Middle frontal gyrus (tissue), 1 donor: ENCODE results near the gene TMPRSS9.
A peak's percentile ranks its signal among the peaks of the same experiment; 100 is the strongest.

ENCODE experiments used
- DNase-seq: peaks from one replicate; pipeline ENCODE4 v3.0.0-alpha.2; 2015; ENCODE audit warnings: low spot score; ENCODE audit errors: extremely low spot score

The TMPRSS9 gene

DNA sequence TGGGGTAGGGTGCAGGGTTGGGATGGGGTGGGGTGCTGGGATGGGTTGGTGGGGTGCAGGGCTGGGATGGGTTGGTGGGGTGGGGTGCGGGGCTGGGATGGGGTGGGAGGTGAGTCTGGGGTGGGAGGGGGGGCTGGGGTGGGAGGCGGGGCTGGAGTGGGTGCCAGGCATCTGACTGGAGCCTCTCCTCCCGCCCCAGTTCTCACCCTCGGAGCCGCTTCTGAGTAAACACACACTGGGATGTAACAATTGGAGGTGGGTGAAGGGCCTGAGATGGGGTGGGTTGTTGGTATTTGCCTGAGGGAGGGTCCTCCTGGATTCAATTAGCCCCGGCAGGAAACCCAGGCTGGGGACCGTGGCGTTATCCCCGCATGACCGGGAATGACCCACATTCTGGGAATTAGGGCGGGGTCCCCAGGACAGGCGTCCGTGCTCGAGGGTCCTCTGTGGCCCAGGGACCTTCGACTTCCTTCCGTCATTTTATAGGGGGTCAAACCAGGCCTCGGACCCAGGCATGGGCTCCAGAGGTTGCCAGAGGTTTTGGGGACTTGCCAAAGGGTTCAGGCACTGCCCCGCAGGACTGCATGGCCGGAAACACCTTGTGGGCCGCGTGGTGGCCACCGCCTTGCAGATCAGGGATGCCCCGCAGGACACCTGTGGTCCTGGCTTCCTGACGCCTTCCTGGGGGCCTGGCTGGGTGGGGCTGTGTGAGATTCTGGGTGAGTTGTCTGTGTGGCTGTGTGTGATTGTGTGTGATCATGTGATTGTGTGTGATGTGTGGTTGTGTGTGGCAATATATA, 1.4 kb downstream of the TMPRSS9 start:
- DNase-seq: no peak

DNA sequence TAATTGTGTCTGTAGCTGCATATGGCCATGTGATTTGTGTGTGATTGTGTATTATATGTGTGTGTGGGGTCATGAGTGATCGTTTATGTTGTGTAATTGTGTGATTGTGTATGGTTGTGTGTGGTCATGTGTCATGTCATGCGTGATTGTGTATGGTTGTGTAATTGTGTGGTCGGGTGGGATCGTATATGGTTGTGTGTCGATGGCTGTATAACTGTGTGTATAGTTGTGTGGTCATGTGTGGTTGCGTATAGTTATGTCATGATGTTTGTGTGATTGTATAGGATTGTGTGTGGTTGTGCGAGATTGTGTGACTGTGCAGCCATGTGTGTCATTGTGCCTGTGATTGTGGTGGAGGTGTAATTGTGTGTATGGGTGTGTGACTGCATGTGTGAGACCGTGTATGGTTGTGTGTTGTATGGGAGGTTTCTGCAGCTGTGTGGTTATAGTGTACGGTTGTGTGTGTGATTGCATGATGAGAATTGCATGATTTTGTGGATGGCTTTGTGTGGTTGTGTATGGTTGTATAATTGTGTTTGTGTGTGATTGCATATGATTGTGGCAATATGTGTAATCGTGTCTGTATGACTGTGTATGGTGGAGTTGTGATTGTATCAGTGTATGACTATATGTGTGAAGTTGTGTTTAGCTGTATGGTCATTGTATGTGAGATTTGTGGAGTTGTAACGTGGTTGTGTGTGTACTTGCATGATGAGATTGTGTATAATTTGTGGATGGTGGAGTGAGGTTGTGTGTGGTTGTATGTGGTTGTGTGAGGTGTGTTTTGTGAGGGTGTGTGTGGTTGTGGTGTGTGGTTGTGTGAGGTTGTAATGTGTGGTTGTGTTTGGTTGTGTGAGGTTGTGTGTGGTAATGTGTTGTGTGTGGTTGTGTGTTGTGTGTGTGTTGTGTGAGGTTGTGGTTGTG, 2.2 kb downstream of the TMPRSS9 start:
- DNase-seq: no peak

DNA sequence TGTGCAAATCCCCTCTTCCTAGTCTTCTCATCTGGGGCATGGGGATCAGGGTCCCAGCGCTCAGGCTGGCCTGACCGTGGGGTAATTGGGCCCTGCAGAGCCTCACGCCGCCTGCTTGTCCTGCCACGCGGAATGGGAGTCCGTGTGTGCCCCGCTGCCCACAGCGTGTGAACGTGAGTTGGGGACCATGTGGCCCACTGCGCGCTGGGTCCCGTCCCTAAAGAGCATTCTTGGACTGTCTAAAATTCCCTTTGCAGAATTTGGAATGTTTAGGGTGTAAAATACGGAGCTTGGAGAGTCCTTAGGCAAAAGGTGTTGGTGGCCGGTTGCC, 2.9 kb downstream of the TMPRSS9 start:
- DNase-seq: no peak

DNA sequence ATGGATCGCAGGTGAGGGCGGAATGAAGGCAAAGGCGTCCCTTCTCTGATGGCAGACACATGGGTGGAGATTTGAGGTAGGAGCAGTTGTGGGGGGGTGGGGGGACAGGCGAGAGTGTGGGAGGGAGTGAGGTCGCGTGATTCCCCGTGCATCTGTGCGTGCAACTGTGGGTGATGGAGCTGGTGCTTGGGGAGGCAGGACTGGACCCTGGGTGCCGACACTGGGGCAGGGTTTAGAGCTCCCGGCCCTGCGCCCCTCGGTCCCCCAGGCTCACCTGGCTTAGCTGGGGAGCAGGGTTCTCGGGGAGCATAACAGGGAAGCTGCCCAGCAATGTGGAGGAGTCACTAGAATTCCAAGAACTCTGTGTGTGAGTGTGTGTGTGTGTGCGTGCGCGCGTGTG, 3.4 kb downstream of the TMPRSS9 start:
- no peak for DNase-seq

DNA sequence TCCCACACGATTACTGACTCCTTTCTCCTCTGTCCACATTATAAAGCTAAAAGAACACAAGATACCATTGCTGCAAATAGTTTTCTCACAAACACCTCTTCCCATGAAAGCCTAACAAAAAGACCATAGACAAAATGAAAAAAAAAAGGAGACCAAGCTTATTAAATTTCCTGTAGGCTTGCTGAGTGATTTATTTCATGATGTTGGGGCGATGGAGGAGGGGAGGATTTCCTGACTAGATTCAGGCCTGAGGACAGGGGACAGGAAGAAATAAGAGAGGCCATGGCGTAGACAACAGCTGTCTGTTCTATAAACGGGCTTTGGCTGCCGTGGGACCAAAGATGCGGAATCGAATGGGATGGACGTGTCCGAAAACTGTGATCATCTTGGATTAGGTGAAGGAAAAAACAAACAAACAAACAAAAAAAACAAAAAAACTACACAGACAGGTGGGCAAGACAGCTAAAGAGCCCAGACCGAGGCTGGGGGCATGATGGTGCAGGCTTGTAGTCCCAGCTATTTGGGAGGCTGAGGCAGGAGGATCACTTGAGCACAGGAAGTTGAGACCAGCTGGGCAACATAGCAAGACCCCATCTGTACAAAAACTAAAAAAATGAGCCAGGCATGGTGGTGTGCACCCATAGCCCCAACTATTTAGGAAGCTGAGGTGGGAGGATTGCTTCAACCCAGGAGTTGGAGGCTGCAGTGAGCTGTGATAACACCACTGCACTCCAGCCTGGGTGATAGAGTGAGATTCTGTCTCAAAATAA, 5.3 kb downstream of the TMPRSS9 start:
- DNase-seq: no peak

DNA sequence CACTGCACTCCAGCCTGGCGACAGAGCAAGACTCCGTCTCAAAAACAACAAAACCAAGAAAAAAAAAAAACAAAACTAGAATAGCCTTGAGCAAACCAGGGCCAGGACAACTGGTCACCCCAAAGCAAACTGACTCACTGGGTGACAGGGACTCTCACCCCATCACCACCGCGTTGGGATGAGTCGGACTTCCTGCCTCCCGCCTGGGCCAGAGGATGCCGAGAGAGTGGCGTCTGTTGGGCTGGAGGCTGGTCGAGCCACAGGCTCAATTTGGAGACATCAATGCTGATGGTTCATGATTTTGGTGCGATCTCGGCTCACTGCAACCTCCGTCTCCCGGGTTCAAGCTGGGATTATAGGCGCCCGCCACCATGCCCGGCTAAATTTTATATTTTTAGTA, 11.6 kb downstream of the TMPRSS9 start:
- no peak for DNase-seq

DNA sequence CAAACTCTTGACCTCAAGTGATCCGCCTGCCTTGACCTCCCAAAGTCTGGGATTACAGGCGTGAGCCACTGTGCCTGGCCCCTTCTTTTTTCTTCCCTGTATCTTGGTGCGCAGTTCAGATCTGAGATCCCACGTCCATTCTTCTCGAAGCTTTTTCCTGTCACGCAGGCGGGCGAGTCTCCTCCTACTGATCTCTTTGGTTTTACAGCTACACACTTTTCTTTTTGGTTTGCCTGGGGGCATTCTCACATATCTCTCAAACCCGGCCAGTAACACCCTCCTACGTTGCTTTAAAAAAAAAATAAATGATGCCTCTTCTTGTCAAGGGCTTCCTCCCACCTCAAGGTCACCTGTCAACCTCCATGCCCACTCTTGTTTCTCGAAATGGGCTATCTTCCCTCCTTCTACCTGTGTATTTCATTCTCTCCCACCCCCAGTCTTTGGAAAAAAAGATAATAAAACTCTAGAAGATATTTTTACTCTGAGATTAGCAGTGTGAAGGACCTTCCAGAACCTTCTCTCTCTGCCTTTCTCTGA, 12.1 kb downstream of the TMPRSS9 start:
- DNase-seq: no peak

DNA sequence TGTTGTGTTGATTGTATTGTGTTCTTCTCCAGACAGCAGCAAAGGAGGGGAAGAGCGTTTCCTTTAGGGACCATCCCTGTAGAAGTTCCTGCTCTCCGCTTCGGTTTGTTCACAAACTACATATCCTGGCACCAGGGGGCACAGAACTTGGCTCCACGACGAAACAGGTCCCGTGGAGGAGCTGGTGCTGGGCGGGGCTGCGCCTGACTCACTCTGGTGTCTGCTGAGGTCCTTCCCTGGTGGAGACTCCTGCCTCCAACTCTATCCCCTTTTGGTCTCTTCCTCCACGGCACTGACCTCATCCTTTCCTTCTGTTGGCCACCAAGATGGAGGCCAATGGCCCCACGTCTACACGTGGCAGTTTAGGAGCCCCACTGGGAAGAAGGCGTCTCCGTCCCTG, 14.7 kb downstream of the TMPRSS9 start:
- no peak for DNase-seq

DNA sequence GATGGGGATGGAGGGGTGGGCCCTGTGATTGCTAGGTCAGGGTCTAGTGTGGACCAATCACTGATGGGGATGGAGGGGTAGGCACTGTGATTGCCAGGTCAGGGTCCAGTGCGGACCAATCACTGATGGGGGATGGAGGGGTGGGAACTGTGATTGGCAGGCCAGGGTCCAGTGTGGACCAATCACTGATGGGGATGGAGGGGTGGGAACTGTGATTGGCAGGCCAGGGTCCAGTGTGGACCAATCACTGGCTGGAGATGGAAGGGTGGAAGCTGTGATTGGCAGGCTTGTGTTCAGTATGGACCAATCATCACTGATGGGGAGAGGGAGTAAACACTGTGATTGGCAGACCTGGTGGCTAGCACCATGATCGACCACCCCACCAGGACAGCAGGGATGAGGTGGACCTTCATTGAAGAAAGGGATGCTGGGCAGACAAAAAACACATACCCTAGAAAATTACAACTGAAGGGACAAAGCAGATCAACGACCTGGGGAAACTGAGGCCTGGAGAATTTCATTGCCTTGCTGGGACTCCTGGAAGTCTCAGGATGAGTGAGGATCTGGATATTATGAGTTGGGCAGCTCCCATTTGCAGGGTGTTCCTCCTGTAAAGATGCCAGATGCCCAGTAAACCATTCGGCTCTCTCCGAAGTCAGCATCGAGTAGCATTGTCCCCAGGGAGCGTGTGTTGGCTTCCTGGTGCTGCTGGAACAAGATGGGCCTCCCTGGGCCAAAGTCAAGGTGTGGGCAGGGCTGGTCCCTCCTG, 15.5 kb downstream of the TMPRSS9 start:
- no peak for DNase-seq

DNA sequence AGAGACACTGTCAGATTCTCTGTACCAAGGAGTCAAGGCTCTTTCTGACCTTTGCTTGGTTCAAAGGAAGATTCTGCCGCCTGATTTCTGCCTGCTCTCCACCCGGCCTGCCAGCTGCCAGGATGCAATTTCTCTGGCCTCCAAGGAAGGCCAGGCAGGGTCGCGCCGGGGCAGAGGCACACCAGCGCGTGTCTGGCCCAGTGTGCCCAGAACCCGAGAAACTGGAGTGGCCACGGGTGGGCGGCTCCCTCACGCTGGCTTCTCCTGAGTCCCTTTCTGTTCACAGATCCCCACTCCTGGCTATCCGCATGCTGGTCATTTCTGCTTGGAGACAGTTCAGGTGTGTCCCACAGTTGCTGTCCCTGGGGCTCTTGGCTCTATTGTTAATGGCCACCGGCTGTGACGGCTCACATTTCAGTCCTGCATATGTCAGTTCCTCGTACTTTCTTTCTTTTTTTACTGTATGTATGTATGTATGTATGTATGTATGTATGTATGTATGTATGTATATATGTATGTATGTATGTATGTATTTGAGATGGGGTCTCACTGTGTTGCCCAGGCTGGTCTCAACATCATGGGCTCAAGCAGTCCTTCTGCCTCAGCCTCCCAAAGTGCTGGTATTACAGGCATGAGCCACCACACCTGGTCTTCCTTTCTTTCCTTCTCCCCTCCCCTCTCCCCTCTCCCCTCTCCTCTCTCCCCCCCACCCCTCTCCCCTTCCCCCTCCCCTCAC, 16.9 kb downstream of the TMPRSS9 start:
- DNase-seq: no peak

DNA sequence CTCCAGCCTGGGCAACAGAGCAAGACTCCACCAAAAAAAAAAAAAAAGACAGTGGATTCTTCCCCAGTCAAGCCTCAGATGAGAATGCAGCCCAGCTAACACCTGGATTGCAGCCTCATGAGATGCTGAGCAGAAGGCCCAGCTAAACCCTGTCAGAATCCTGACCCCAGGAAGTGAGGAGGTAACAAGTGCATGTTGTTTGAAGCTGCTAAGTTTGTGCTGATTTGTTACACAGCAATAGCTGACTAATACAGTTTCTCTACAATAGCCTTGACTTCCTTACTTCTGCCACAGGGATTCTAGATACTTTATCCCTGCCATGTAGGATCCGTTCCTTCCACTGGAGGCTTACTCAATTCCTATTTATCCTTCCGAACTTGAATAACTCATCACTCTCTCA, 20.5 kb downstream of the TMPRSS9 start:
- no peak for DNase-seq

DNA sequence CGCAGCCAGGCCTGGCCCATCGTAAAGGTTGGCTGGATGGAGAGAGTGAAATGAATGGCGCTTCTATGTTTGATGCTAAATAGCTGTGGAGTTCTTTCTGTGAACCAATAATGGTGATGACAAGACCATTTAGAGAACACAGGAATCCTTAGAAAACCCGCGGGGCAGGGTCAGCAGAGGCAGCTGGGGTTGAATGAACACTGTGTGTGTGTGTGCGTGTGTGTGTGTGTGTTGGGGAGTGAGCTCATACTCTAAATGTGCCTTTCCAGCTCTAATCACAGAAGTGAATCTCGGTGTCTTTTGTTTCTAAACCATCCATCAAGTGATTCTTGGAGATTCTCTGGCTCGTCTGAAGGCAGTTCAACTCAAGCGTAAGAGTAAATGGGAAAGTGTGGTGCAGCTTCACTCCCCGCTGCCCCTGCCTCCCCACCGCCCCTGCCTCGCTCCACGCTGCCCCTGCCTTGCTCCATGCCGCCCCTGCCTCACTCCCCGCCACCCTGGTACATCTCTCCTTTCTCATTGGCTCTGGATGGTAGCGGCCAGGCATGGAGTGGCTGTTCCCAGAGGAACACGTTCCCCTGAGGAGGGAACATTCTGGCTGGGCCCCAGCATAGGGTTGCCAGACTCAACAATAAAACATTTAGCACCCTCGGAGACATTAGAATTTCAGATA, 21.2 kb downstream of the TMPRSS9 start:
- DNase-seq: peak; percentile 82

DNA sequence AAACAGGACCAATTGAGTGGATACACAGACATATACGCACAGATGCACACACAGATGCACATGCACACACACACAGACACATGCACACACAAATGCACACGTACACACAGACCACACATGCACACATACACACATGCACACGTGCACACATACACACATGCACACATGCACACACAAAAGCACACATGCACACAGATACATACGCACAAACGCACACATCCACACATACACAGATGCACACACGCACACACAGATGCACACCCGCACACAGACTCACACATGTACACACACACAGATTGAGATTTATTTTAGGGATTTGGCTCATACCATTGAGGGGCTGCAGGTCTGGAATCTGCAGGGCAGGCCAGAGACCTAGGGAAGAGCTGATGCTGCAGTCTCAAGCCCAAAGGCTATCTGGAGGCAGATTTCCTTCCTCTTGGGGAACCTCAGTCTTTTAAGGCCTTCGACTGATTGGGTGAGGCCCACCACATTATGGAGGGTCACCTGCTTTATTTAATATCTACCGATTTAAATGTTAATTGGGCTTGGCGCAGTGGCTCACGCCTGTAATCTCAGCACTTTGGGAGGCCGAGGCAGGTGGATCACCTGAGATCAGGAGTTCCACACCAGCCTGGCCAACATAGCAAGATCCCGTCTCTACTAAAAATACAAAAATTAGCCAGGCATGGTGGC, 22.6 kb downstream of the TMPRSS9 start:
- no peak for DNase-seq

DNA sequence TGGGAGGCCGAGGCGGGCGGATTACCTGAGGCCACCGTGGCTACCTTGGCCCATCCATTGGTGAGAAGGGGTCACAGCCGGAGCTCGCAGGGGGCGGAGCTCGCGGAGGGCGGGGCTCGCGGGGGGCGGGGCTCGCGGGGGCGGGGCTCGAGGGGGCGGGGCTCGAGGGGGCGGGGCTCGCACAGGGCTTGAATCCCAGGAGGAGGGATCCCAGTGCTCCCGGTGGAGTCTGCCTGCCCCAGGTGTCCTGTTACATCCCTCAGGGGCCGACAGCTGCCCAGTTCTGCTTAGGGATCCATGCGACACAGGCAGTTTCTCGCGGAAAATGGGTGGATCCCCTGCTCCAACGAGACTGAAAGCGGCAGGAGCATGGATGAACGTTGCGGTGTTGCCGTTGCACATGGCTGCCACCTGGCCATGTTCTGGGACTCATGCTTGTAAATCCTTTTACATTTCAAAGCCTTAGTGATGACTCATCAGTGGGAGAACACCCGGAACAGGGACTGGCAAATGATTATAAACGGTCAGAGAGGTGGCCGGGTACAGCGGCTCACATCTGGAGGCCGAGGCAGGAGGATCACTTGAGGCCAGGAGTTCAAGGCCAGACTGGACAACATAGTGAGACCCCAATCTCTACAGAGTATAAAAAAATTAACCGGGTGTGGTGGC, 25.1 kb downstream of the TMPRSS9 start:
- DNase-seq: no peak

DNA sequence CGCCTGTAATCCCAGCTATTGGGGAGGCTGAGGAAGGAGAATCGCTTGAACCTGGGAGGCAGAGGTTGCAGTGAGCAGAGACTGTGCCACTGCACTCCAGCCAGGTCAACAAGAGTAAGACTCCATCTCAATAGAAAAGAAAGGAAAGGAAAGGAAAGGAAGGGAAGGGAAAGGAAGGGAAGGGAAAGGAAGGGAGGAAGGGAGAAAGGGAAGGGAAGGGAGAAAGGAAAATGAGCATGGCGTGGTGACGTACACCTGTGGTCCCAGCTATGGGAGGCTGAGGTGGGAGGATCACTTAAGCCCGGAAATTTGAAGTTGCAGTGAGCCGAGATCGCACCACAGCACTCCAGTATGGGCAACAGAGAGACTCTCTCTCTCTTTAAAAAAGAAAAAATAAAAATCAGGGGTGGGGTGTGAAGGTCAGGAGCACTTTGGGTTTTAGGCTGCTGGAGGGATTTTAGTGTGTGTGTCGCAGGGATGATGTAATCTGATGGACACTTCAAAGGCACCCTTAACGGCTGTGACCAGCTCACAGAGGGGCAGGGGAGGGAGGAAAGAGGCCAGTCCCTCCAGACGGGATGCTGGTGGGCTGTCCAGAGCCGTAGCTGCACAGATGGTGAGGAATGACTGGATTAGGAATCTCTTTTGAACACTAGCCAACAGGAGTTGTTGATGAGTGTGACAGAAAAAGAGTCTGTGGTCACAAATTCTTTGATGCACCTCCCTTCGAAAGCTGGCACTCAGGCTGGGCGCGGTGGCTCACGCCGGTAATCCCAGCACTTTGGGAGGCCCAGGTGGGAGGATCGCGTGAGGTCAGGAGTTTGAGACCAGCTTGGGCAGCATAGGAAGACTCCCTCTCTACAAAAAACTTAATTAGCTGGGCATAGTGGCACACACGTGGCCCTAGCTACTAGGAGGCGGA, 27.6 kb downstream of the TMPRSS9 start:
- DNase-seq: no peak

DNA sequence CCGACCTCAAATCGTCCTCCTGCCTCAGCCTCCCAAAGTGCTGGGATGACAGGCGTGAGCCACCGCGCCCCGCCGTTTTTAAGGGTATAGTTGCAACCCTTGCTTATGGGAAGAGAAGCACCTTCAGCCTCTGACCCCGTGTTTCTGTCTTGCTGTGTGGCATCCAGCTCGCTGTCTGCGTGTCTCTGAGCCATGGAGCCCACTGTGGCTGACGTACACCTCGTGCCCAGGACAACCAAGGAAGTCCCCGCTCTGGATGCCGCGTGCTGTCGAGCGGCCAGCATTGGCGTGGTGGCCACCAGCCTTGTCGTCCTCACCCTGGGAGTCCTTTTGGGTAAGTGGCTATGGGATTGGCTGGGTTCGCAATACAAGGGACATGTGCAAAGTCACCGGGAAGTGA, 29.5 kb downstream of the TMPRSS9 start:
- DNase-seq: no peak

DNA sequence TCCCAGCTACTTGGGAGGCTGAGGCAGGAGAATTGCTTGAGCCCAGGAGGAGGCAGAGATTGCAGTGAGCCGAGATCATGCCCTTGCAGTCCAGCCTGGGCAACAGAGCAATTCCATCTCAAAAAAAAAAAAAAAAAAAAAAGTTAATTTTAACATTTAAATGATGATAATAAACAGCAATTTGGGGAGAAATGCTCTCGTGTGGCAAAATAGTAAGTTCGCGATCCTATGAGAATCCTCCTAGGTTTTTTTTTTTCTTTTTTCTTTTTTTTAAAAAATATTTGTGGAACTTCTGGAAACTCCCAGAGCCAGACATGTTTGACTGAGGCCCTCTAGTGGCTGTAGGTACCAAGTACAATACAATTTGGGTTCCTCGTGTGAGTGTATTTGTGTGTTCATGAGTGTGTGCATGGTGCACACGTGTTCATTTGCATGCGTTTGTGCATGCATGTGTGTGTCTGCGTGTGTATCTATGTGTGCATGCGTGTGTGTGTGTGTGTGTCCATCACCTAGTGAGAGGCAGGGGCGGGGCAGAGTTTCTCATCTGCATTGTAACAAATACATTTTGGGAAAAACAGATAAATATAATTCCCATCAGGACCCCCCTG, 31.2 kb downstream of the TMPRSS9 start:
- peak; percentile 51 for DNase-seq
